ENCODE measurements around the gene COL25A1.
A peak's percentile ranks its signal among the peaks of the same experiment; 100 is the strongest.

Gene COL25A1

GRCh38 chr4:108811486-108811885 is 491.0 kb downstream of the COL25A1 start:
- DNase-seq (ENCODE audit: low spot score) = no peak

DNA sequence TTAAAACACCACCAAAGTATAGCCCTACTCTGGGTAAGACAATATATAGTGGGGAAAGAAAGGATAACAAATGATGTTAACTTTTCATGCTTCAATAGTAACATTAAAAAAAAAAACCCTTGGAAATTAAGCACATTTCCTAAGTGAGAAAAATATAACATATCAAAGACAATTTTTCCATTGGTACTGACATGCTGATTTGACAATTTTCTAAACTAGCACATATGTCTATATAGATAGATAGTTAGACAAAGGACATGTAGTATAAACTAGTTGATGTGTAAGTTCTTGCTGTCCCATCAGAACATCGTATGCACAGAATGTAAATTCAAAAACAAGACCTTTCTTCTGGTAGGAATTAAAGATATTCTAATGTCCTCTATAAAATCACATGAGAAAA is 492.4 kb downstream of the COL25A1 start:
- DNase-seq (ENCODE audit: low spot score) = no peak

- no peak for DNase-seq (ENCODE audit: low spot score)
Observed at GRCh38 chr4:108804648-108805273, 497.7 kb downstream of the COL25A1 start.

DNA sequence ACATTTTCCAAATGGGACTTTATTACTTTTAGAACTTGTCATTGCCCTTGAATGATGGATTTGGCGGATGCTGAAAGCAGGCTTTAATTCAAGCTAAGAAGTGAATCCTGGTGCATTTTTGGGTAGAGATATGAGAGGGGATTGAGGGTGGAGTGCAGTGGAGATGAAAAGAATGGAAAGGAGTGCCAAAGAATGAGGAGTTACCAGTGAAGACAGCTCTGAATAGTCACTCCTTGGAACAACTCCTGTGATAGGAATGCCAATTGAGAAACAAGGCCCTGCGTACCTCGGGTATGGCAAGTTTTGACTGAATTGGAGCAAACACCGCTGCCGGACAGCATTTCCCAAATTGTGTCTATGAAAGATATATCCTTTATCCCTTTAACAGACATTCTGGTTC is 503.2 kb downstream of the COL25A1 start:
- no peak for DNase-seq (ENCODE audit: low spot score)

- no peak for DNase-seq (ENCODE audit: low spot score)
Observed at GRCh38 chr4:108796173-108796572, 506.3 kb downstream of the COL25A1 start.

DNA sequence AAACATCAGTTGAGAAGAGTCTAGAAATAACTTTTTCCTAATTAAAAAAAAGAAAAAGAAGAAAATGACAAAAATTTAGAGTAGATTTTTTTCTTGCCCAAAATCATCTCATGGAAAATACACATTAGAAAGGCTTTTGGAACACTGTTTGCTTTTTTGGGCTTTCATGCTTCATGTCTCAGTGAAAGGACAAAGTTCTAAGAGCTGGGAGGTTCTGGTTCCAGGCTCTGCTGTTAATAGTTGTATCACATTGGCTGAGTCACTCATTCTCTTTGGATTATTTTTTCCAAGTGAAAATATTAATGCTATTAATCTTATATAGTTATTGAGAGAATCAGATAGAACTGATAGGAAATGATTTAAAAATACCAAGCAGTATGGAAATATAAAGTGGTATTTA is 506.7 kb downstream of the COL25A1 start:
- DNase-seq (ENCODE audit: low spot score) = no peak

DNA sequence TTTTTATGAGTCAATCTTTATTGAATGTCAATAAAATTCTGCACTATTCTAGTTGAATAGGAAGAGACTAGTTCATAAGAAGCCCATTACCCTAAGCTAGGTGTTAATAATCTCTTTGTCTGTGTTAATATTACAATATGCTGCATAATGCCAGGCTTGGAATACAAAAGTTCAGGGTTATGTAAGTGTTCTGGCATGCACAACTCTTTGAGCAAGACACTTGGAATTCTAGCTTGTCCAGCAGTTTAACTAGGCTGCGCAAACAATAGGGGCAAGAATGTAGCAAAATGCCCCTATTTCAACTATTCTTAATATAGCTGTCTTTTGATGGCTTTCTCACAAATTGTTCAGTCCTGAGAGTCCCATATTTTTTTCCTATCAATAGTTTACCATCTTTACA is 508.3 kb downstream of the COL25A1 start:
- peak; percentile 31 for DNase-seq (ENCODE audit: low spot score)

DNA sequence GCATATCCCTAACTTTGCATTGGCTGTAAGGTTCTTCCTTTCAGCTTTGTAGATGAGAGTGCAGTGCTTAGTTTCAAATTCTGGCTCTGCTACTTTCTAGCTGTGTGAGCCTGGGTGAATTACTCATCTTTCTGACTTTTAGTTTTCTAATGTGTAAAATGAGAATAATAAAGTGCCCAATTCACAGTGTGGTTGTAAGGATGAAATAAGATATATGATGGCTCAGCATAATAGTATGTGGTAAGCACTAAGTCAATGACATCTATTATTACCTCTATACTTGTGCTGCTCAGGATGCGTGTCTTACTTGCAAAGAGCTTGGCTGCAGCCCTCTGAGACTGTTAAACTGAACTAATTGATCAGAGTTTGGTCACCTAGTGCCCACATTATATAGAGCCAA is 509.0 kb downstream of the COL25A1 start:
- no peak for DNase-seq (ENCODE audit: low spot score)

GRCh38 chr4:108788731-108789130 is 513.7 kb downstream of the COL25A1 start:
- DNase-seq (ENCODE audit: low spot score) = no peak

DNA sequence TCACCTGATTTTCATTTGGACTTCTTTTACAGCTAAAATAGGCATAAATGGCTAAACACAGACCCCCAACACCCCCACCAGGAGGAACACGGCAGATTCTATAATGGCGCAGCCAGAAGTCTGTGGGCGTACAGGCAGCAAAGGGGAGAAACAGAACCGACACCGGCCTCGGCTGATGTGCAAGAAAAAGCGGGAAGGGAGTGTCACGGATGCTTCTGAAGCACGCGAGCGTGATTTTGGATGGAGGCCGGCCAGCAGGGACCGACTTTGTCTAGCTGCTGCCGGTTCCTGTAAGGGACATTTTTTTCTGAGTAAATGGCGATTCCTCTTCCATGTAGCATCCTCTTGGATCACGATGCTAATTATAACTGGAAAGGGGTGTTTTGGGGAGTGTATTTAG is 514.7 kb downstream of the COL25A1 start:
- DNase-seq (ENCODE audit: low spot score) = no peak

DNA sequence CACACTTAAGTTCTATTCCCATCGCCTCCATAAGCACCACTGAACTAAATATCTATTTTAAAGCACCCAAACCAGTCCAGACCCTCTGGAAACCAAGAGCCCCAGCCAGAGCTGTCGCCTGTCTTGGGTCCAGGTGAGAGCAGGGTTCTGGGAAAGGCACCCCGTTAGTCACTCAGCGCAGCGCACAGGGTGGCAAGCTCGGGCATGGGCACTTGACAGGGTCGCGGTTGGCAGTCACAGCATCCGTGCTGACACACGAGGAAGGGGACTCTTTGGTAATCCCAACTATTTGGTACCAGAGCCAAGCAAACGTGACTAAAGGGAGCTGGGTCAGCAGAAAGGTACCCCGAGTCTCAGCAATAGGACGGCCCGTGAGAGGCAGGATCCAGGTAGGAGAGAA is 515.4 kb downstream of the COL25A1 start:
- DNase-seq (ENCODE audit: low spot score) = no peak

- DNase-seq (ENCODE audit: low spot score) = no peak
Observed at GRCh38 chr4:108786351-108786750, 516.1 kb downstream of the COL25A1 start.

GRCh38 chr4:108783665-108784463 is 518.6 kb downstream of the COL25A1 start:
- no peak for DNase-seq (ENCODE audit: low spot score)

DNA sequence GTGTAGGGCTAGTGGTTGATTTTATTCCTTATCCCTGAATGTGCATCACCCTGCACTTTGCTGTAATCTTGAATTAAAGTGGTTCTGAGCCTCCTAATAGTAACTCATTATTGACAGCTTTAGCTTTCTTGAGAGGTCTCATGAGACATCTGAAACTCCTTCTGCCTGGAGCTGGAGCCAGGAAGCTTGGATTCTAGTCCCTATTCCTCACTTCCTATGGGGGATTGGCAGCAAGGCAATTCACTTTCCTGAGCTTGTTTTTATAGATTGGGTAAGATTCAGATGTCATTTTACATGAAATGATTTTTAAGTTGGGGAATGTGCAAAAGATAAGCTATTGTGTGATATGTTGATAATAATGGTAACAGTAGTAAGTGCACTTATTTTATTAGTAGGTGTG is 522.5 kb downstream of the COL25A1 start:
- no peak for DNase-seq (ENCODE audit: low spot score)

- DNase-seq (ENCODE audit: low spot score) = no peak
Observed at GRCh38 chr4:108777388-108777787, 525.1 kb downstream of the COL25A1 start.

- DNase-seq (ENCODE audit: low spot score) = no peak
Observed at GRCh38 chr4:108775921-108776320, 526.5 kb downstream of the COL25A1 start.

DNA sequence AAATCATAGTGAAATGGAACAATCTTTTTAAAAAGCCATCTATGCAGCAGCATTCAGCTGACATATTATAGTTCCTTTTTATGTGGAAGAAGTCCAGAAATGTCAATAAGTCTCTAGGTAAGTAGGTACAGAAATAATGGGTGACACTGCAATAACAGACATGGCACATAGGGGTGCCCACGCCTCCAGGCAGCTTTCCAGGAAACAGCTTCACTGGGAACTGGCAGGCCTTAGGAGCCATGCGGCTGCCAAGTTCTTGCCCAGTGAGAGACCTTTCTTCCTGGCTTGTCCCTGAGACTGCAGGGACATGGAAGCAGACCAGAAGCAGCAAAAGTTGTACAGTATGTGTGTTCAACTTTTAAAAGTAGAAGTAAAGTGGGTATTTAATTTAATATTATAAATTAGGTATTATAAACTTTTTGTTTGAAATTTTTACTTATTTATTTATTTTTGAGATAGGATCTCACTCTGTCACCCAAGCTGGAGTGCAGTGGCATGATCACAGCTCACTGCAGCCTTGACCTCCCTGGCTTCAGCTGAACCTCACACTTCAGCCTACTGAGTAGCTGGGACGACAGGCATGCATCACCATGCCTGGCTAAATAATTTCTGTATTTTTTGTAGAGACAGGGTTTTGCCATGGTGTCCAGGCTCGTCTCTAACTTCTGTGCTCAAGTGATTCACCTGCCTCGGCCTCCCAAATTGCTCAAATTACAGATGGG is 527.5 kb downstream of the COL25A1 start:
- DNase-seq (ENCODE audit: low spot score) = peak; percentile 70

DNA sequence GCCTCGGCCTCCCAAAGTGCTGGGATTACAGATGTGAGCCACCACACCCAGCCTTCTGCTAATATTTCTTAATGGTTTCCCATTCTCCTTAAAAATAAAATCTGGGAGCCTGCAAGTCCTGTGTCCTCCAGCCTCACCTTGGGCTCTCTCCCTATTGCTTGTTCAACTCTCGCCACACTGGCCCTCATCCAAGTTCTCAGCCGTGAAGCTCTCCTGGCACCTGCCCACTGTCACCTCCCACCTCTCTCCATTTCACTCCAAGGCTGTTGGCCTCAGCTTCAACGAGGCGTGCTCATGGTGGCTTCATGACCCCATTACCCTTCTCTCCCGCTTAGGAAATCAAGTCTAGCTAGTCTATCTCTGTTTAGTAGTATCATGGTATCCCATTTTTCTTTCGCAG is 530.1 kb downstream of the COL25A1 start:
- no peak for DNase-seq (ENCODE audit: low spot score)

- no peak for DNase-seq (ENCODE audit: low spot score)
Observed at GRCh38 chr4:108766058-108766457, 536.4 kb downstream of the COL25A1 start.

DNA sequence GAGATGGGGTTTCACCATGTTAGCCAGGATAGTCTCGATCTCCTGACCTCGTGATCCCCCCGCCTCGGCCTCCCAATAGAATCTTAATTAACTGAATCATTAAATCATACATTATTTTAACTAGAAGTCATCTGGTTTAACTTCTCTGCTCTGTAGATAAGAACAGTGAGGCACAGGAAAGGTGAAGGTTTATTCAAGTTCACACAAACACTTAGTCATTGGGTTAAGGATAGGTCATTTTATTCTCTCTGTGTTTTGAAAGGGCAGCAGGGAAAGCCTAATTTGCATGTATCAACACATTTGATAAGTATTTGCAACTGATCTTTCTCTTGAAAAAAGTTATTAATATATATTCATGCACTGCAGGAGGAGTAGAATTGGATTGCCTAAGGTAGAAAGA is 538.5 kb downstream of the COL25A1 start:
- DNase-seq (ENCODE audit: low spot score) = no peak

GRCh38 chr4:108763226-108763593 is 539.2 kb downstream of the COL25A1 start:
- DNase-seq (ENCODE audit: low spot score) = no peak

DNA sequence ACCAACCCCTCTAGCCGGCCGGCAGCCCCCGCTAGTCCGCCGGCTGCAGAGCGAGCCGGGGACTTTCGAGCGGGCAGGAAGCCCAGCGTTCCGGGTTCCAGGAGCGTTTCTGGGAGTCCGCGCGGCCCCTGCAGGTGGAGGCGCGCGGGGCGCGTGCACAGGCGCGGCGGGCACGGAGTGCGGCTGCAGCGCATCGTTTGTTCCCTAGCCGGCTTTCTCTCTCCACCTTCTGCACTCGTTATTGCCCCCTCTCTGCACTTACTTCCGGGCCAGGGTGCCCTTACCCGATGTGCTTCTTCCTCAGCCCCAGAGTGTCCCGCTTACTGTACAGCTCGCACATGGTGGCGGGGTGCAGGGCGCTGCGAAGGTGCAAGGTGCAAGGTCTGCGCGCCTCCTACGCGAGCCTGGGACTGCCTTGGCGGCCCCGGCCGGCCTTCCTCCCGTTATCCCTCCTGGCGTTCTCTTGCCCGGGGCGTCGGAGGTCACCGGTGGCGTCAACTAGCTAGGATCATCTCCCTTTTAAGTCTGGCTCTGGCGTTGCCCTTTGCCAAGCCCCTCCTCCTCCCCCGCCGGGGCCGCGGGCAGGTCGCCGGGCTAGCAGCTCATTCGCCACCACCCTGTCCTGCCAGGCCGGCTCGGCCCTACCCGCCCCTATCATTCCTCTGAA is 539.8 kb downstream of the COL25A1 start, which contains the start of gene ETNPPL:
Gene ETNPPL (minus strand): TSS at position 495 of the 667 bp plus-strand sequence. CDS start 155 bp downstream, at position 340.
- DNase-seq (ENCODE audit: low spot score) = peak; percentile 45

Data from putamen (tissue), 1 donor.